CD14-positive monocyte (primary cell): ENCODE results near the gene DHX32. TPM values are rescaled to one million over a fixed set of nuclear protein-coding genes. Genes with fewer than 3 reads are reported as not detected.
A peak's percentile ranks its signal among the peaks of the same experiment; 100 is the strongest.

ENCODE experiments used
- DNase-seq, 3 donors: peaks; one replicate each; pipeline ENCODE4 v3.0.0-alpha.2; 2011 to 2022
- H2AFZ ChIP-seq: 2 replicates; pipeline ENCODE4 v1.6.0; 2012; ENCODE audit warnings: mild to moderate bottlenecking, low read depth, low read length, inconsistent platforms; ENCODE audit not compliant: insufficient read depth, poor library complexity, severe bottlenecking
- H3K27ac ChIP-seq, 2 donors: 1 replicate in 1 of 2; 2 replicates in 1 of 2; pipeline ENCODE4 v1.5.1; 2012 to 2013; ENCODE audit warnings: low read length in 2 of 2, control low read depth in 1 of 2, inconsistent platforms in 1 of 2, low read depth in 1 of 2, mild to moderate bottlenecking in 1 of 2
- H3K27me3 ChIP-seq, 2 donors: one replicate each; pipeline versions ENCODE4 v1.6.0 to v1.6.1; 2011 to 2013; ENCODE audit warnings: low read length in 2 of 2; ENCODE audit not compliant: control insufficient read depth in 2 of 2, insufficient read depth in 2 of 2
- H3K36me3 ChIP-seq, 2 donors: replicated peaks in 1 of 2; 1 replicate in 1 of 2; 2 replicates in 1 of 2; pipeline versions ENCODE4 v1.5.1 to v1.6.1; 2012 to 2013; ENCODE audit warnings: low read length in 2 of 2, control low read depth in 1 of 2, inconsistent platforms in 1 of 2, mild to moderate bottlenecking in 1 of 2; ENCODE audit not compliant: insufficient read depth in 2 of 2, control insufficient read depth in 1 of 2
- H3K4me1 ChIP-seq, 2 donors: 1 replicate in 1 of 2; 2 replicates in 1 of 2; pipeline versions ENCODE4 v1.5.1 to v1.6.1; 2012 to 2013; ENCODE audit warnings: low read length in 2 of 2, control low read depth in 1 of 2, inconsistent platforms in 1 of 2, mild to moderate bottlenecking in 1 of 2, moderate library complexity in 1 of 2; ENCODE audit not compliant: insufficient read depth in 2 of 2, control insufficient read depth in 1 of 2
- H3K4me2 ChIP-seq: replicated peaks from 2 replicates; pipeline ENCODE3; 2012; ENCODE audit warnings: low read length, moderate library complexity, mild to moderate bottlenecking; ENCODE audit not compliant: poor library complexity, severe bottlenecking; ENCODE audit errors: extremely low read depth
- H3K4me3 ChIP-seq, 3 experiments: fragments of 200-600 bp in 1 of 3; sonication (generic) in 1 of 3; replicated peaks in 1 of 3; 1 replicate in 2 of 3; 2 replicates in 1 of 3; pipeline ENCODE4 v1.5.1; 2011 to 2013; ENCODE audit warnings: low read length in 3 of 3, mild to moderate bottlenecking in 3 of 3, control low read depth in 2 of 3, low read depth in 2 of 3, inconsistent platforms in 1 of 3, moderate library complexity in 1 of 3
- H3K79me2 ChIP-seq: 2 replicates; pipeline ENCODE4 v1.6.0; 2012; ENCODE audit warnings: mild to moderate bottlenecking, control low read depth, inconsistent platforms, low read length, moderate library complexity; ENCODE audit not compliant: insufficient read depth
- H3K9ac ChIP-seq: 2 replicates; pipeline ENCODE4 v1.6.0; 2017; ENCODE audit warnings: low read length, mild to moderate bottlenecking; ENCODE audit not compliant: insufficient read depth, poor library complexity, severe bottlenecking
- H3K9me3 ChIP-seq, 2 donors: replicated peaks in 1 of 2; 1 replicate in 1 of 2; 2 replicates in 1 of 2; pipeline versions ENCODE4 v1.5.1 to v1.6.1; 2012 to 2013; ENCODE audit warnings: low read length in 2 of 2, control low read depth in 1 of 2; ENCODE audit not compliant: control insufficient read depth in 1 of 2, insufficient read depth in 1 of 2
- H4K20me1 ChIP-seq: 2 replicates; pipeline ENCODE4 v1.6.0; 2012; ENCODE audit warnings: mild to moderate bottlenecking, low read length, control low read depth, moderate library complexity; ENCODE audit not compliant: insufficient read depth
- H3K27ac Mint-ChIP-seq, 7 donors: one replicate each; pipeline ENCODE4 v1.8.0; 2020; ENCODE audit warnings: mild to moderate bottlenecking in 7 of 7, mixed read lengths in 7 of 7, moderate library complexity in 6 of 7, inconsistent platforms in 2 of 7
- H3K27me3 Mint-ChIP-seq, 3 donors: one replicate each; pipeline ENCODE4 v1.8.0; 2021 to 2022; ENCODE audit warnings: low read depth in 3 of 3, mild to moderate bottlenecking in 3 of 3, mixed read lengths in 3 of 3, moderate library complexity in 3 of 3, inconsistent platforms in 1 of 3
- H3K36me3 Mint-ChIP-seq, 2 donors: one replicate each; pipeline ENCODE4 v1.8.0; 2020; ENCODE audit warnings: mixed read lengths in 2 of 2, inconsistent platforms in 1 of 2, mild to moderate bottlenecking in 1 of 2
- H3K4me1 Mint-ChIP-seq: one replicate; pipeline ENCODE4 v1.8.0; 2020; ENCODE audit warnings: mild to moderate bottlenecking, mixed read lengths
- H3K4me3 Mint-ChIP-seq, 2 donors: one replicate each; pipeline ENCODE4 v1.8.0; 2020; ENCODE audit warnings: mild to moderate bottlenecking in 2 of 2, mixed read lengths in 2 of 2, moderate library complexity in 1 of 2
- H3K9me3 Mint-ChIP-seq, 7 donors: one replicate each; pipeline ENCODE4 v1.8.0; 2020 to 2022; ENCODE audit warnings: mixed read lengths in 7 of 7, mild to moderate bottlenecking in 6 of 7, moderate library complexity in 6 of 7, inconsistent platforms in 2 of 7
- CTCF ChIP-seq: fragments of 200-600 bp; IDR thresholded peaks from one replicate; pipeline ENCODE4 v1.8.0; 2022; ENCODE audit warnings: antibody characterized with exemption, mild to moderate bottlenecking
- WGBS: methylation state at CpG from one replicate; pipeline ENCODE4 v1.1.5; 2013; ENCODE audit warnings: missing lambda C conversion rate; ENCODE audit not compliant: insufficient coverage; 5-methylcytosine and 5-hydroxymethylcytosine counted together
- intact Hi-C, 2 donors: fragments of 100-400 bp; cut with micrococcal nuclease; formaldehyde crosslinking; loops; one replicate each; pipeline versions ENCODE4 v1.15.0 to v1.15.1; 2023
- polyA plus RNA-seq, 3 donors: library from polyadenylated mRNA; depleted of rRNA in 1 of 3; unstranded in 2 of 3; stranded (reverse) in 1 of 3; fragments of 300-500 nt in 2 of 3; fragments of >200 nt in 1 of 3; fragmentation: Illumina TruSeq in 2 of 3; gene quantifications; 1 replicate in 2 of 3; 2 replicates in 1 of 3; pipeline ENCODE4 v1.2.3, GENCODE V29; 2012 to 2021

The DHX32 gene
- polyA plus RNA-seq, 3 donors: 6.0 to 20.5 (median 16.4) TPM

- no peak overlapping the region for H3K9ac ChIP-seq
- H3K4me1 Mint-ChIP-seq: no peaks in the 10 kb centered on the region
- no peak overlapping the region for H3K4me3 ChIP-seq
- H3K79me2 ChIP-seq: no peaks in the 10 kb centered on the region
- H3K36me3 ChIP-seq: peaks cover 14 to 30% of the 10 kb centered on the region in 2 donors
- H4K20me1 ChIP-seq: no peaks in the 10 kb centered on the region
- peaks cover 26 to 33% of the 10 kb centered on the region in 2 donors for H3K36me3 Mint-ChIP-seq
- H2AFZ ChIP-seq: no peak overlapping the region
- no peaks in the 10 kb centered on the region for H3K27me3 ChIP-seq
- no peak overlapping the region for H3K27ac Mint-ChIP-seq
- WGBS: 50% methylated on average over 2 of the region's 7 CpGs
- no peaks in the 10 kb centered on the region for H3K4me1 ChIP-seq
- H3K27me3 Mint-ChIP-seq: peaks cover 0 to 2% (median 2%) of the 10 kb centered on the region in 3 donors
- intact Hi-C loops: loop anchor here in 1 of 2 donors (10.0 kb wide), 1 partner anchor 876 kb away; no protein-coding TSS in a partner anchor
- peak in 1 of 3 donors; percentile 12 for DNase-seq
- no peak overlapping the region for H3K27ac ChIP-seq
- no peaks in the 10 kb centered on the region for H3K9me3 ChIP-seq
- H3K4me2 ChIP-seq: no peak overlapping the region
- H3K9me3 Mint-ChIP-seq: no peaks in the 10 kb centered on the region
- H3K4me3 Mint-ChIP-seq: no peak overlapping the region
- peak; percentile 75 for TF ChIP-seq CTCF
Measured at GRCh38 chr10:125868372-125868975, 12.6 kb downstream of the DHX32 start.

- Histone ChIP-seq H3K4me2 (no peak overlapping the region), H3K9me3 (no peaks in the 10 kb centered on the region)
- H3K9me3 Mint-ChIP-seq: no peaks in the 10 kb centered on the region
Measured at GRCh38 chr10:125866421-125867029, 14.6 kb downstream of the DHX32 start.

More at GRCh38 chr10:125866421-125867029, 14.6 kb downstream of the DHX32 start:
- H3K79me2 ChIP-seq: no peaks in the 10 kb centered on the region
- H4K20me1 ChIP-seq: no peaks in the 10 kb centered on the region
- H2AFZ ChIP-seq: no peak overlapping the region
- H3K27ac ChIP-seq: no peak overlapping the region
- Mint-ChIP-seq H3K4me3 (no peak overlapping the region), H3K27me3 (peaks cover 0 to 2% (median 2%) of the 10 kb centered on the region in 3 donors), H3K4me1 (no peaks in the 10 kb centered on the region), H3K36me3 (peaks cover 24 to 37% of the 10 kb centered on the region in 2 donors), H3K27ac (peak overlapping the region in 1 of 7 donors; percentile 50)
- TF ChIP-seq CTCF: no peak
- H3K9ac ChIP-seq: no peak overlapping the region
- no peak overlapping the region for H3K4me3 ChIP-seq
- intact Hi-C loops: loop anchor here in 1 of 2 donors (10.0 kb wide), 1 partner anchor 878 kb away; no protein-coding TSS in a partner anchor
- H3K4me1 ChIP-seq: no peaks in the 10 kb centered on the region
- no peak for DNase-seq
- peaks cover 14 to 39% of the 10 kb centered on the region in 2 donors for H3K36me3 ChIP-seq
- H3K27me3 ChIP-seq: no peaks in the 10 kb centered on the region
- 100% methylated on average over 5 of the region's 7 CpGs for WGBS
